Measurements from ENCODE around the gene NXNL1. TPM values are rescaled to one million over a fixed set of nuclear protein-coding genes. Genes with fewer than 3 reads are reported as not detected.

The NXNL1 gene
- total and polyA plus RNA-seq, 2 experiments from 2014 or later, result not detected

- no peaks in the 10 kb centered on the region for H3K79me2 ChIP-seq (replicated peaks; ENCODE audit: insufficient read depth)
- peaks cover 12% of the 10 kb centered on the region for H3K4me1 ChIP-seq (ENCODE audit: insufficient read depth)
- H3K27ac ChIP-seq (ENCODE audit: low read depth), result no peak overlapping the region
- no peak overlapping the region for H3K4me3 Mint-ChIP-seq
- no peaks in the 10 kb centered on the region for H3K9me2 ChIP-seq (ENCODE audit: insufficient read depth)
- no peak overlapping the region for H2AFZ ChIP-seq
- peaks cover 16% of the 10 kb centered on the region for H3K27me3 ChIP-seq (ENCODE audit: insufficient read depth)
- H3K4me3 ChIP-seq, result no peak overlapping the region
- H3K27me3 Mint-ChIP-seq (ENCODE audit: insufficient read depth, low read depth, poor library complexity), result peaks cover 25% of the 10 kb centered on the region
- TF ChIP-seq NANOG (IDR thresholded peaks at IDR 0.05; ENCODE audit: borderline replicate concordance) (no peak), EZH2phosphoT487 (IDR thresholded peaks at IDR 0.05; ENCODE audit: unreplicated experiment) (no peak), POLR2AphosphoS5 (IDR thresholded peaks at IDR 0.05; ENCODE audit: low read depth) (no peak), CTCF (conservative IDR thresholded peaks at IDR 0.05; ENCODE audit: low read depth in 2 of 2) (no peak), EZH2 (IDR thresholded peaks at IDR 0.05; ENCODE audit: low read depth, unreplicated experiment) (no peak), JUNB (IDR thresholded peaks at IDR 0.05; ENCODE audit: unreplicated experiment) (no peak), ETS1 (IDR thresholded peaks at IDR 0.05) (no peak)
- TF ChIP-seq, protein P1, sequence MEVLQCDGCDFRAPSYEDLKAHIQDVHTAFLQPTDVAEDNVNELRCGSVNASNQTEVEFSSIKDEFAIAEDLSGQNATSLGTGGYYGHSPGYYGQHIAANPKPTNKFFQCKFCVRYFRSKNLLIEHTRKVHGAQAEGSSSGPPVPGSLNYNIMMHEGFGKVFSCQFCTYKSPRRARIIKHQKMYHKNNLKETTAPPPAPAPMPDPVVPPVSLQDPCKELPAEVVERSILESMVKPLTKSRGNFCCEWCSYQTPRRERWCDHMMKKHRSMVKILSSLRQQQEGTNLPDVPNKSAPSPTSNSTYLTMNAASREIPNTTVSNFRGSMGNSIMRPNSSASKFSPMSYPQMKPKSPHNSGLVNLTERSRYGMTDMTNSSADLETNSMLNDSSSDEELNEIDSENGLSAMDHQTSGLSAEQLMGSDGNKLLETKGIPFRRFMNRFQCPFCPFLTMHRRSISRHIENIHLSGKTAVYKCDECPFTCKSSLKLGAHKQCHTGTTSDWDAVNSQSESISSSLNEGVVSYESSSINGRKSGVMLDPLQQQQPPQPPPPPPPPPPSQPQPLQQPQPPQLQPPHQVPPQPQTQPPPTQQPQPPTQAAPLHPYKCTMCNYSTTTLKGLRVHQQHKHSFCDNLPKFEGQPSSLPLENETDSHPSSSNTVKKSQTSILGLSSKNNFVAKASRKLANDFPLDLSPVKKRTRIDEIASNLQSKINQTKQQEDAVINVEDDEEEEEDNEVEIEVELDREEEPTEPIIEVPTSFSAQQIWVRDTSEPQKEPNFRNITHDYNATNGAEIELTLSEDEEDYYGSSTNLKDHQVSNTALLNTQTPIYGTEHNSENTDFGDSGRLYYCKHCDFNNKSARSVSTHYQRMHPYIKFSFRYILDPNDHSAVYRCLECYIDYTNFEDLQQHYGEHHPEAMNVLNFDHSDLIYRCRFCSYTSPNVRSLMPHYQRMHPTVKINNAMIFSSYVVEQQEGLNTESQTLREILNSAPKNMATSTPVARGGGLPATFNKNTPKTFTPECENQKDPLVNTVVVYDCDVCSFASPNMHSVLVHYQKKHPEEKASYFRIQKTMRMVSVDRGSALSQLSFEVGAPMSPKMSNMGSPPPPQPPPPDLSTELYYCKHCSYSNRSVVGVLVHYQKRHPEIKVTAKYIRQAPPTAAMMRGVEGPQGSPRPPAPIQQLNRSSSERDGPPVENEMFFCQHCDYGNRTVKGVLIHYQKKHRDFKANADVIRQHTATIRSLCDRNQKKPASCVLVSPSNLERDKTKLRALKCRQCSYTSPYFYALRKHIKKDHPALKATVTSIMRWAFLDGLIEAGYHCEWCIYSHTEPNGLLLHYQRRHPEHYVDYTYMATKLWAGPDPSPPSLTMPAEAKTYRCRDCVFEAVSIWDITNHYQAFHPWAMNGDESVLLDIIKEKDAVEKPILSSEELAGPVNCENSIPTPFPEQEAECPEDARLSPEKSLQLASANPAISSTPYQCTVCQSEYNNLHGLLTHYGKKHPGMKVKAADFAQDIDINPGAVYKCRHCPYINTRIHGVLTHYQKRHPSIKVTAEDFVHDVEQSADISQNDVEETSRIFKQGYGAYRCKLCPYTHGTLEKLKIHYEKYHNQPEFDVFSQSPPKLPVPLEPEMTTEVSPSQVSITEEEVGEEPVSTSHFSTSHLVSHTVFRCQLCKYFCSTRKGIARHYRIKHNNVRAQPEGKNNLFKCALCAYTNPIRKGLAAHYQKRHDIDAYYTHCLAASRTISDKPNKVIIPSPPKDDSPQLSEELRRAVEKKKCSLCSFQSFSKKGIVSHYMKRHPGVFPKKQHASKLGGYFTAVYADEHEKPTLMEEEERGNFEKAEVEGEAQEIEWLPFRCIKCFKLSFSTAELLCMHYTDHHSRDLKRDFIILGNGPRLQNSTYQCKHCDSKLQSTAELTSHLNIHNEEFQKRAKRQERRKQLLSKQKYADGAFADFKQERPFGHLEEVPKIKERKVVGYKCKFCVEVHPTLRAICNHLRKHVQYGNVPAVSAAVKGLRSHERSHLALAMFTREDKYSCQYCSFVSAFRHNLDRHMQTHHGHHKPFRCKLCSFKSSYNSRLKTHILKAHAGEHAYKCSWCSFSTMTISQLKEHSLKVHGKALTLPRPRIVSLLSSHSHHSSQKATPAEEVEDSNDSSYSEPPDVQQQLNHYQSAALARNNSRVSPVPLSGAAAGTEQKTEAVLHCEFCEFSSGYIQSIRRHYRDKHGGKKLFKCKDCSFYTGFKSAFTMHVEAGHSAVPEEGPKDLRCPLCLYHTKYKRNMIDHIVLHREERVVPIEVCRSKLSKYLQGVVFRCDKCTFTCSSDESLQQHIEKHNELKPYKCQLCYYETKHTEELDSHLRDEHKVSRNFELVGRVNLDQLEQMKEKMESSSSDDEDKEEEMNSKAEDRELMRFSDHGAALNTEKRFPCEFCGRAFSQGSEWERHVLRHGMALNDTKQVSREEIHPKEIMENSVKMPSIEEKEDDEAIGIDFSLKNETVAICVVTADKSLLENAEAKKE (CRISPR knock-in tag; IDR thresholded peaks at IDR 0.05), result no peak
- H3K4me1 Mint-ChIP-seq, result peaks cover 21% of the 10 kb centered on the region
- H3K36me3 Mint-ChIP-seq (ENCODE audit: low read depth), result no peaks in the 10 kb centered on the region; the same call in 2 of the 3 replicates
- H3F3A ChIP-seq (replicated peaks; ENCODE audit: low read depth), result 0 out of 2 replicates have a peak, but pooled peaks cover 3% of the 10 kb centered on the region
- H3K27ac Mint-ChIP-seq, result no peak overlapping the region
- H3K4me2 ChIP-seq, result no peak overlapping the region
- DNase-seq (ENCODE audit: low spot score) (no peak), ATAC-seq (no peak)
- no peaks in the 10 kb centered on the region for H4K20me1 ChIP-seq (replicated peaks; ENCODE audit: insufficient read depth)
- H3K36me3 ChIP-seq (ENCODE audit: insufficient read depth), result no peaks in the 10 kb centered on the region
- H3K9me3 Mint-ChIP-seq, result no peaks in the 10 kb centered on the region
Observed at GRCh38 chr19:17473041-17473440, 12.3 kb upstream of the NXNL1 start.
